Duodenal mucosa (tissue), 2 donors: ENCODE results near the gene CHSY1.
"Not testable (repeated sequence)": the region's sequence is repeated elsewhere in the genome, so short reads cannot be mapped to it uniquely, and the experiment has no call there.

Source experiments
- H3K27ac ChIP-seq: one replicate; pipeline ENCODE4 v1.7.0; 2013; ENCODE audit warnings: low read depth, low read length
- H3K27me3 ChIP-seq, 2 donors: one replicate each; pipeline ENCODE4 v1.7.0; 2013; ENCODE audit warnings: low read length in 2 of 2, control low read depth in 1 of 2; ENCODE audit not compliant: insufficient read depth in 2 of 2, control insufficient read depth in 1 of 2
- H3K36me3 ChIP-seq, 2 donors: one replicate each; pipeline ENCODE4 v1.7.0; 2013; ENCODE audit warnings: low read length in 2 of 2, control low read depth in 1 of 2; ENCODE audit not compliant: insufficient read depth in 2 of 2, control insufficient read depth in 1 of 2
- H3K4me1 ChIP-seq, 2 donors: one replicate each; pipeline ENCODE4 v1.7.0; 2013; ENCODE audit warnings: low read length in 2 of 2, control low read depth in 1 of 2; ENCODE audit not compliant: insufficient read depth in 2 of 2, control insufficient read depth in 1 of 2
- H3K4me3 ChIP-seq, 2 donors: one replicate each; pipeline ENCODE4 v1.7.0; 2013; ENCODE audit warnings: low read length in 2 of 2, low read depth in 1 of 2
- H3K9ac ChIP-seq, 2 donors: one replicate each; pipeline ENCODE4 v1.7.0; 2013; ENCODE audit warnings: low read length in 2 of 2, low read depth in 1 of 2
- H3K9me3 ChIP-seq, 2 donors: one replicate each; pipeline ENCODE4 v1.7.0; 2013; ENCODE audit warnings: low read length in 2 of 2, control low read depth in 1 of 2; ENCODE audit not compliant: control insufficient read depth in 1 of 2

The CHSY1 gene

GRCh38 chr15:101251830-101252820 is at the start of gene CHSY1:
Gene CHSY1 (minus strand): TSS chr15:101252048. CDS start chr15:101251456, 592 bp downstream.
- no peaks in the 10 kb centered on the region for H3K36me3 ChIP-seq
- no peaks in the 10 kb centered on the region for H3K9me3 ChIP-seq
- peak within 1 kb of the TSS; percentile 82 for H3K27ac ChIP-seq
- H3K4me3 ChIP-seq: peak within 1 kb of the TSS; percentile 86 to 88
- H3K4me1 ChIP-seq: peaks cover 23 to 24% of the 10 kb centered on the region in 2 donors
- peak within 1 kb of the TSS; percentile 73 to 75 for H3K9ac ChIP-seq
- no peaks in the 10 kb centered on the region for H3K27me3 ChIP-seq

GRCh38 chr15:101296418-101297405 is 44.9 kb upstream of the CHSY1 start:
- Histone ChIP-seq H3K4me3 (peak overlapping the region in 1 of 2 donors; percentile 97), H3K27ac (no peak overlapping the region), H3K4me1 (peaks cover 19 to 20% of the 10 kb centered on the region in 2 donors)

GRCh38 chr15:101295607-101296161 is 43.8 kb upstream of the CHSY1 start:
- peaks cover 19 to 20% of the 10 kb centered on the region in 2 donors for H3K4me1 ChIP-seq
- H3K9me3 ChIP-seq: no peaks in the 10 kb centered on the region
- H3K36me3 ChIP-seq: peaks cover 0 to 3% of the 10 kb centered on the region in 2 donors
- no peaks in the 10 kb centered on the region for H3K27me3 ChIP-seq
- H3K27ac ChIP-seq: peak overlapping the region; percentile 86
- H3K9ac ChIP-seq: peak overlapping the region; percentile 92 to 94
- peak overlapping the region; percentile 96 to 97 for H3K4me3 ChIP-seq

More at GRCh38 chr15:101296418-101297405, 44.9 kb upstream of the CHSY1 start:
- Histone ChIP-seq H3K36me3 (no peaks in the 10 kb centered on the region), H3K9ac (peak overlapping the region in 1 of 2 donors; percentile 6), H3K27me3 (no peaks in the 10 kb centered on the region), H3K9me3 (no peaks in the 10 kb centered on the region)

- Histone ChIP-seq H3K36me3 (peaks cover 4 to 9% of the 10 kb centered on the region in 2 donors), H3K4me3 (peak within 1 kb of the TSS; percentile 96 to 97), H3K9me3 (no peaks in the 10 kb centered on the region), H3K4me1 (peaks cover 19 to 20% of the 10 kb centered on the region in 2 donors), H3K9ac (peak within 1 kb of the TSS; percentile 92 to 94), H3K27me3 (no peaks in the 10 kb centered on the region), H3K27ac (peak within 1 kb of the TSS; percentile 86)
These were observed 43.1 kb upstream of the CHSY1 start, which contains the start of gene SNRPA1 for GRCh38 chr15:101294731-101295606. Gene SNRPA1 (minus strand): TSS chr15:101295248. CDS start chr15:101295178, 70 bp downstream.

- no peaks in the 10 kb centered on the region for H3K9me3 ChIP-seq
- peak overlapping the region in 1 of 2 donors; percentile 94 for H3K9ac ChIP-seq
- H3K4me3 ChIP-seq: peak overlapping the region; percentile 96 to 97
- H3K27ac ChIP-seq: no peak overlapping the region
- peaks cover 4 to 21% of the 10 kb centered on the region in 2 donors for H3K36me3 ChIP-seq
- peaks cover 19 to 27% of the 10 kb centered on the region in 2 donors for H3K4me1 ChIP-seq
- H3K27me3 ChIP-seq: no peaks in the 10 kb centered on the region
These were observed 41.3 kb upstream of the CHSY1 start for GRCh38 chr15:101293122-101293521.

GRCh38 chr15:101288905-101289513 is 37.2 kb upstream of the CHSY1 start:
- no peak overlapping the region for H3K9ac ChIP-seq
- no peak overlapping the region for H3K4me3 ChIP-seq
- H3K27me3 ChIP-seq: no peaks in the 10 kb centered on the region
- no peak overlapping the region for H3K27ac ChIP-seq
- peaks cover 33 to 52% of the 10 kb centered on the region in 2 donors for H3K36me3 ChIP-seq
- no peaks in the 10 kb centered on the region for H3K9me3 ChIP-seq
- H3K4me1 ChIP-seq: peaks cover 13 to 25% of the 10 kb centered on the region in 2 donors

GRCh38 chr15:101287342-101287741 is 35.5 kb upstream of the CHSY1 start:
- not testable (repeated sequence) for H3K4me3 ChIP-seq, H3K9me3 ChIP-seq, H3K9ac ChIP-seq, H3K27me3 ChIP-seq, H3K27ac ChIP-seq
- Histone ChIP-seq H3K36me3 (peaks cover 43 to 67% of the 10 kb centered on the region in 2 donors), H3K4me1 (peaks cover 3 to 15% of the 10 kb centered on the region in 2 donors)

- Histone ChIP-seq H3K9ac (no peak overlapping the region), H3K9me3 (no peaks in the 10 kb centered on the region), H3K27ac (no peak overlapping the region), H3K27me3 (no peaks in the 10 kb centered on the region), H3K36me3 (peaks cover 51 to 74% of the 10 kb centered on the region in 2 donors), H3K4me3 (no peak overlapping the region), H3K4me1 (peaks cover 3 to 12% of the 10 kb centered on the region in 2 donors)
These were observed 34.7 kb upstream of the CHSY1 start for GRCh38 chr15:101286471-101287114.
